Epithelial cell of prostate (primary cell): ENCODE data around the gene SIVA1.

Experiments used
- DNase-seq: peaks from one replicate; pipeline ENCODE4 v3.0.0-alpha.2; 2011; ENCODE audit warnings: low read depth, low spot score
- H3K27ac ChIP-seq: fragments of 450-650 bp; 2 replicates; pipeline ENCODE4 v1.5.1; 2017; ENCODE audit warnings: mild to moderate bottlenecking

SIVA1 gene

DNA sequence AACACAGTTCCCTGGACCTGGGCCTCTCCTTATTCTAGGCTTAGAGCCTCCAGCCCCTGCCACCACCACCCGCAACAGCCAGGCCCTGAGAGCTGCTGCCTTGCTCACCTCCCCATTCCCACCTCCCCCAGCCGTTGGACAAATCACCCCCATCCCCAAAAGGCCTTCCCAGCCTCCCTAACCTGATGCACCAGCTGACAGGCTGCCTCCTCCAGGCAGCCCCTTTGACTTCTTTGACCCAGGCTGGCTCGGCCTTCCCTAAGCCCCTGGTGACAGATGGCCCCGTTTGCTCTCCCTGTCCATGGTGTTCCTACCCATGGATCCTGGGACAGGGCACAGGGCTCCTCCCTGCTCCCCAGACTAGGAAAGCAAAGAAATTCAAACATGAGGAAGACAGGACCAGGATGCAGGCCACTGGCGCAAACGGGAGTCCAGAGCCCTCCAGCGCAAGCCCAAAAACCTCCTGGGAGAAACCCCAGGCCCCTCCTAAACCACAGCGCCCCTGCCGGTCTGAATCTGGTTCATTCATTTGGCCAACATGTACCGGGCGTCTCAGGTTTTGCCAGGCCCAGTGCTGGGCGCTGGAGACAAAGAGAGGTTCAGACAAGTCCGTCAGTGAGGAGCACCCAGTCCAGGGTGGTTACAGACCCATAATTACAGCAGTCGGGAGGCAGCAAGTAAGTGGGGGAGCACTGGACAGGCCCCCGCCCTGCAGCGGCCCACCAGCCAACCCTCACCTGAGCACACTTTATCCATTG, 40.2 kb downstream of the SIVA1 start:
- DNase-seq: no peak
- no peak overlapping the region for H3K27ac ChIP-seq

DNA sequence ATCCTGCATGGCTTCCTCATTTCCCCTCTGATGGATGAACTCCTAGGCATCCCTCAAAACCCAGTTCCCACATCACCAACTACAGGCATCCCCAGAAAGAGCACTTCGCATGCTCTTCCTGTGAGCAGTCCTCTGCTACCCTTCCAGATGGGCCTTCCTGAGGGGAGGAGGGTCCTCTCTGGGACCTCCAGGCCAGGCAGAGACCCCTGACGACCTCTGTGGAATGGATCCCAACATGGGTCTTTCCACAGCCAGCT, 40.7 kb downstream of the SIVA1 start:
- DNase-seq: no peak
- H3K27ac ChIP-seq: no peak overlapping the region

DNA sequence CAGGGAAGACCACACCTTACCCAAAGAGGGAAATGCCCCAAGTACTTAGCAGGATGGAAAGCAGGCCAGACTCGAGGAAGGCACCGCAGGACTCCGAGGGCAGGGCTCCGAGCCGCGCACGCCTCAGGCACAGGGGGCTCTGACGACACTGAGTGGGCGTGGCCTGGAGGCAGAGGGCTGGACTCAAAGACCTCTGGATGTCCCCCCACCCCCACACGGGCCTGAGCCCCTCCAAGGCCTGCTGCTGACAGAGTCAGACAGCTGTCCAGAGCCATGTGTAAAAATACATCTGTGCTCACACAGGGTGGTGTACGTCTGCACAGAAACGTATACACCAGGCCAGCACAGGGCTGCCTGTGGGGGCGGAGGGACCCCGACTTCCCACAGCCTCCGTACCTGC, 41.2 kb downstream of the SIVA1 start:
- peak overlapping the region; percentile 65 for H3K27ac ChIP-seq
- peak; percentile 18 for DNase-seq

DNA sequence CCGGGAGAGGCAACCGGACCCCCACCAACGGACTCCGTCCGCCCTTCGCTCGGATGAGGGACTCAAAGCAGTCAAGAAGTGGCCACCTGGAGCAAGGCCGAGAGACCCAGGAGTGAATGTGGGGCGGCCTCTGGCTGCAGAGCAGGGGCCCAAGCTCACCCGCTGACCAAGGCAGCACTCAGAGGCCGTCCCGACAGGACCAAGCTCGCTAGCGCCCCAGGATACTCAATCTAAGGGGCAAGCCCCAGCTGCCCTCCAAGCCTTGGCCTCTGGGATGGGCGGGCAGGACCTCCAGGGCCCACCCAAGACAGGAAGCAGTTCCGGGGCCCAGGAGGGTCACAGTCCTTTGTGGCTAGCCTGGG, 41.7 kb downstream of the SIVA1 start:
- peak overlapping the region; percentile 65 for H3K27ac ChIP-seq
- DNase-seq: no peak

DNA sequence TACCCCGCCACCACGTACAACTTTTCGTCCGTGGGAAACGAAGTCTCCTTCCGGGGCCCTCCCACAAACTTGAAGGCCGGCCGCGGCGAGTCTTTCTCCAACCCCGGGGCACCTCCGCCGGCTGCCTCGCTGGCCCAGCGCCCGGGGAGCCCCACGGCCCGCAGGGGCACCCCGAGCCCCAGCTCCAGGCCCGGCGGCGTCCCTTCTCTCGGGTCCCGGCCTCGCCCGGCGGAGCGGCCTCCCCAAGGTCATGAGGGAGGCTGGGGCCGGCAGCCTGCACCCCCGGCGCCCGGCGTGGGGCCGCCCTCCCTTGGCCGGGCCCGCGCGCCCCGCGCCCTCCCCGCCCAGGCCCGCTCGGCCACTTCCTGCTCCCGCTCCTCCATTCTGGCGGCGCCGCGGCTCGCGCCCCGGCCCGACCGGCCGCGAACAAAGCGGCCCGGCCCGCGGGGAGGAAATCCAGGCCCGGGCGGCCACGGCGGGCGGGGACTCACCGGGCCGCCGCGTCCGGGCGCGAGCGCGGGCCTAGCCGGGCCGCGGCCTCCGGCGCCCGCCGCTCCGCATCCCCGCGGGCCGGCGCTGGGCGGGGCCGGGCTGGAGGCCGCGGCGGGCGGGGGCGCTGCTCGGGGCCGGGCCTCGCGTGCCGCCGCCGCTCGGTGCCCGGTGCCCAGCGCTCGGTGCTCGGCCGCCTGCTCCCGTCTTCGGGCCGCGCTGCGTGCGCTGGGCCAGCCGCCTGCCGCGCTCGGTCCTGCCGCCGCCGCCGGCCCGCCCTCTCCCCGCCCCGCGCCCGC, 42.2 kb downstream of the SIVA1 start, which contains the start of gene AKT1:
Gene AKT1 (minus strand): TSS at position 756 of the 788 bp plus-strand sequence. CDS start 3,105 bp downstream, outside the sequence.
- no peak for DNase-seq

DNA sequence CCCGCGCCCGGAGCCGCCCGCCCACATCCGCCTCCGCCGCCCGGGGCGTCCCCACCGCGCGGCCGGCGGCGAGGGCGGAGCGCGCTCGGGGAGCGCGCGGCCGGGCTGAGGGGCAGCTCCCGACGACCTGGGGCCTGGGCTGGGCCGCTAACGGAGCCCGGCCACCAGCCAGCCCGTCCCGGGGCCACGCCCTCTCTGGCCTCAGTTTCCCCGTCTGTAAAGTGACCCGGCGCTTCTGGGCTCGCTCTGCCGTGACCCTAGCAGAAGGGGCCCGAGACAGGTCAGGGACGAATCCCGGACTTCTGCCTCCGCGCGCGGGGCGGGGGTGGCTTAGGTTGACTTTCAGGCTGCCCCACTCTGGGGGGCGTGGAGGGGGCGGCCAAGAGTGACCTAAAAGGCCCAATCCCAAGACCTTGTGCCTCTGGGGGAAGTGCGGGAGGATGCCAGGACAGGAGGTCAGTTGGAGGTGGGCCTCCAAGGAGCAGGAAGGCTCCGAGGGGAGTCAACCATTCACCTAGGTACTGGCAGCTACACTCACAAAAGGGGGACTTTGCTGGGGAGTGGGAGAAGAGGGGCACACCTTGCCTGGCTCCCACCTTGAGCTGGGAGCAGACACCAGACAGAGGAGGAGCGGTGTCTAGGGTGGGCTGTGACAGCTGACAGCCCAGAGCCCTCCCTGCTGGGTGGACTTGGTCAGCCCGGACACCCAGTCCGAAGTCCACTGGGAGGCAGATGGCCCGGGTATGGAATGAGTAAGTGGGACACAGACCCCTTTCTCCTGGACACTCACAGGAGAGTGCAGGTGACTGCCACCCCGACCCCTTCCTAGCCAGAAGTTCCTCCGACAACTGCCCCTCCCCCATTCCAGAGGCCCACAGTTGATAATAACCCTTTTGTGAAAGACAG, 43.1 kb downstream of the SIVA1 start:
- no peak for DNase-seq
- H3K27ac ChIP-seq: peak overlapping the region; percentile 65

More for the DNA sequence above, 42.2 kb downstream of the SIVA1 start, which contains the start of gene AKT1:
- H3K27ac ChIP-seq: peak within 1 kb of the TSS; percentile 65

DNA sequence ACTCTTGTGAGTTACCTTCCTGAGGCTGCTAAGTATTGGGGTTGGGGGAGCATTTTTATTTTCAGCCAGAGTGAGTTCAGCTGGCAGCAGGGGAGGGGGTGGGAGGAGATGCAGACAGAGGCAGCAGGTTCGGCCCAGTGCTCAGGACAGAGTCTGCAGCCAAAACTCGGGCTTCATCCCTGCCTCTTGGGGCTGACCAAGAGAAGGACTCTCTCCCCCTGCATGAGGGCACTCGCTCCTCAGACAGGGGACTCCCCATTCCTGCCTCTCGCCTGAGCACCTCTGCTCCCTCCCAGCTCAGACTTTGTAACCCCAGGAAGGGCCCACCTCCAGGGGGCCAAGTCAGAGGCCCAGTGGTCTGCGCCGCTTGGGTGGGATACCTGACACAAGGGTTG, 43.7 kb downstream of the SIVA1 start:
- no peak overlapping the region for H3K27ac ChIP-seq

DNA sequence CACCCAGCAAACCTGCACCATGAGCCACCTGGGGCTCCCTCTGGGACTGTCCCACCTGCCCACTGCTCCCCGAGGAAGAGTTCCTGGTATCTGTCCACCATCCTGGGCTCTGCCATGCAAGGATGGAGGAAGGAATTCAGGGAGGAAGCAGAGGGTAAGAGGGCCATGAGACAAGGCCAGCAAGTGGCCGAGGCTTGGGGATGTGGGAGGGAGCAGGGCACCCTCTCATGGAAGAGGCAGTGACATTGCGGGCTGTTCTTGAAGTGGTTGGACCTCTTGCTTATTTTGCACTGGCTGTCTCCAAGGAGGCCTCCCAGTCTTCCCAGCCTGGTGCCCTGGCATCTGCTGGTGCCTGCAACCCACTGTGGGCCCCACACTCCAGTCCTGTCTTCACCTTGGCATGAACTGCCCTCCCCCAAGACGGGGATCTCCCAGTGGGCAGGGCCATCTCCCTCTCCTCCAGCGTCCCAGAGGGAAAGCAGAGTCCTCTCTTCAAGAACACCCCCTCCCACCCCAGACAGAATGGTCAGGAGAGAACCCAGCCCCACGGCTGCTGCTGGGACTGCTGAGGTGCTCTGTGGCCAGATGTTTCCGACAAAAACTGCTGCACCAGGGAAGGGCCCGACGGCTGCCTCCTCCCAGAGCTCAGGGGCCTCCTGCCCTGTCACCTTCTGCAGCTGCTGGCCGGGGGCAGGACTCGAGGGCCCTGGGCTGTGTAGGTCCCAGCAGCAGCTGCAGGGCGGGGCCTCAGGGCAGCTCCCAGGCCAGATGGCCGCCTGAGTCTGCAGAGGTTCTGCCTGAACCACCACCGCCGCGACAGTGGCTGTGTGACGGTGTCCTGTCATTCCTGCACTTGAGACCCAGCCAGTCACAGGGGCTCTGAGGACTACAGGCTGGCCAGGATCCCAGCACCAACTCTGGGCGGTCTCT, 44.4 kb downstream of the SIVA1 start:
- no peak overlapping the region for H3K27ac ChIP-seq
- no peak for DNase-seq

More for the DNA sequence above, 43.7 kb downstream of the SIVA1 start:
- no peak for DNase-seq

DNA sequence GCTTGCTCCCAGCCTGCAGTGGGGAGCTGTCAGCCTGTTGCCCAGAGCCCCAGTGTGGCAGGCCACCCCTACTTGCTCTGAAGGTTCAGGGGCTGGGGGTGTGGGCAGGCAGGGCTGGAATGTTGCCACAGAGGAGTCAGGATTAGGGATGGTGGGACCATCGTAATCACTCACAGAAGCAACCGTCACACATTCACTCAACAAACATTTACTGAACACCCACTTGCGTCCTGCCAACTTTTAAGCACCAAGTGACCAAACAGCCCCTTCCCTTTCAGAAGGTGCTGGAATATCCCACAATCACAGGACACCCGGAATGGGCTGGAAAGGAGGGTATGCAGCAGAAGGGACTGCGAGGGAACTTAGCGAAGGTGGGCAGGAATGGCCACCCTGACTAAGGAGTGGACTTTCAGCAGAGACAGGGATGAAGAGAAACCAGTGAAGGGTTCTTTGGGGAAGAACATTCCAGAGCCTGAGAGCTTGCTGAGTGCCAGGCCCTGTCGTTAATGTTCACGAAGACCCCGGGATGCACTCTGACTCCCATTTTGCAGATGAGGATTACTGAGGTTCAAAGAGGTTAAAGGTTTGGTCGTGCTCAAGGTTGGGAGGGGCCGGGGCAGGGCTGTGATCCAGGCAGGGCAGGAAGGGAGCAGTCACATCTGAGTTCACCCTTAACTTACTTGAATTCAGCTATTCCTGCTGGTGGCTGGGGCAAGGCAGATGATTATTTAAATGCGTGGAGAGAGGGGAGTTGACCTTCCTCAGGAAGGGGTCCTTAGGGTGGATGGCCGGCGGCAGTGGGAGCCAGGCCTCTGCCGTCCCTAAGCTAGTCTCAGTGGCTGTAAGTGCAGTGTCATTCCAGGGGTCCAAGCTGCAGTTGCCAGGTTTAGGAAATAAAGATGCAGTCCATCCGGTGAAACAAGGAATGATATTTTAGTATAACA, 45.6 kb downstream of the SIVA1 start:
- H3K27ac ChIP-seq: no peak overlapping the region
- DNase-seq: no peak

DNA sequence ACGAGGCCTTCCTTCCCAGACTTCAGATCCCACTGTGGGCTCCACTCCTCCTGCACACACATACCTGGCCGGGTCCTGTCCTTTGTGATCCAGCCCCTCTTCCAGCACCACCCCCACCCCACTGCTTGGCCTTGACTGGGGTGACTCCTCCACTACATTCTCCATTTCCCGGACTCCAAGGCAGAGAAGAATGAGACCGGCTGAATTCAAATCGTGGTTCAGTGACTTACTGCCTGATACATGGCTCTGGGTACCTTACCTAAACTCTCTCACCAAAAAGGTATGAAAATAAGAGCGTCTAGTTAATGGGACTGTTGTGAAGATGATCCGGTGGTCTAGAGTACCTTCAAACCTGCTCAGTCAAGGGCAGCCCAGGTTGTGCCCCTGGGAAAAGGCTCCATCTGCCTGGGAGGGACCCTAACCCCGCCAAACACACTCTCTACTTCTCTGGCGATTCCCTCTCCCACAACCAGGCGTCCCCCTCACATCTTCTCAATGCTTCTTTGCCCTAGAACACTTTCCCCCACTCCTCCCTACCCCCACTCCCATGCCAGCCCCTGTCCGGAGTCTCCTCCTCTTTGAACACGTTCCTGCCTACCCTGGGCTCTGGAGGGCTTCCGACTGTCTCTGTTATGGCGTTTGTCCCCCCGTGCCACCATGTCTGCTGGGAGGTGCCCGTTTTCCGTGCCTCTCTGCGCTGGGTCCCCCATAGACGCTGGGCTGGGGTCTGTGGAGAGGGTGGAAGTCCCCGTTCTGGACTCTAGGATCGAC, 46.5 kb downstream of the SIVA1 start:
- H3K27ac ChIP-seq: no peak overlapping the region
- DNase-seq: no peak

DNA sequence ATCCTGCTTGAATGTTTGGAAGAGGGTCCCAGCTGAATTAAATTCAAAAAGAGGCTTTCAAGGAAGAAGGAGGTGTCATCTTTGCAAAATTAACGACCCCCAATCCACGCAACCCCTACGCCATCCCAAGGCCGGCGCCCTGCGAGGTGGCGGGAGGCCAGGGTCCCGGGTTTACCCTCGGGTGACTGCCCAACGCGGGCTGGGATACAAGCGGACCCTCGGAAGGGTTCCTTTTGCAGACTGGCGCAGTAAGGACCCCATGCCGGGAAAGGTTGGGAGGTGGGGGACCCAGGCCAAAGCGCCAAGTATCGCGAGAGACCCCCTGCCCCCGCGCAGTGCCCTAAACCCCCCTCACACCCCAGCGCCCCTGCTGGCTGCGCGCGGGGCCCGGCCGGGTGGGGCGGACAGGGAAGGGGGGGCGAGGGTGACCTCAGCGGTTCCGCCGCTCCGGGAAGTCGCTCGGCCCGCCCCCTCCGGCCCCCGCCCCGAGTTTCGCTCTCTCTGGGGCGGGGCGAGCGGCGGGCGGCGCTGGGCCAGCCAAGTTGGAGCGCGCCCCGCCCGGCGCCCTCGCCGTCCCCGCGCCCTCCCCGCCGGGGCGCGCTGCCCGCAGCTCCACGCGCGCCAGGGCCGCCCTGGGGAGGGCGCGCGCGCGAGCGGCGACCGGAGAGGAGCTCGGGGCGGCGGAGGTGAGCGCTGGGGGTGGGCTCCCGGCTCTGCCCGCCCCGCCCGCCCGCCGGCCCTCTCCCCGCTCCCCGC, 47.2 kb downstream of the SIVA1 start:
- no peak for DNase-seq
- H3K27ac ChIP-seq: peak overlapping the region; percentile 47

DNA sequence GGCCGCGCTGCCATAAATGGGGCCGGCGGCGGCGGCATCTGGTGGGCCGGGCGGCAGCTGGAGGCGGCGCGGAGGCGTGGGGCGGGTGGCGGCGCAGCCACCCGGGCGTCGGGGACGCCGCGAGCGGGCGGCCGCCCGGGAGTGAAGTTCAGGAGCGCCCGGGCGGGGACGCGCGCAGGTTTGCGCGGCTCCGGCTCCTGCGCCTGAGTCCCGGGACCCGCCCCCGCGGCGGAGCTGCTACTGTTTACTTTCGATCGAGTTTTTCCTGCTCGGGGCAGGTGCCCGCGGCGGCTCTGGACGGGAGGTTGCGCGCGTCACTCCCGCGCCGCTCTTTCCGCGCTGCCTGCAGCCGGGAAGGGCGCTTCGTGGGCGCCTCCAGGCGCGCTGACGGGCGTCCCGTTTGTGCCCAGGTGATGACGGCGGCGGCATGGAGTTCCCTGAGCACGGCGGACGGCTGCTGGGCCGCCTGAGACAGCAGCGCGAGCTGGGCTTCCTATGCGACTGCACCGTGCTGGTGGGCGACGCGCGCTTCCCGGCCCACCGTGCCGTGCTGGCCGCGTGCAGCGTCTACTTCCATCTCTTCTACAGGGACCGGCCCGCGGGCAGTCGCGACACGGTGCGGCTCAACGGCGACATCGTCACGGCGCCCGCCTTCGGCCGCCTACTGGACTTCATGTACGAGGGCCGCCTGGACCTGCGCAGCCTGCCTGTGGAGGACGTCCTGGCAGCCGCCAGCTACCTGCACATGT, 48.0 kb downstream of the SIVA1 start, which contains the start of gene ZBTB42:
Gene ZBTB42 (plus strand): TSS at position 331 of the 749 bp plus-strand sequence. CDS start 97 bp downstream, at position 428.
- peak within 1 kb of the TSS; percentile 47 for H3K27ac ChIP-seq
- DNase-seq: peak; percentile 59

DNA sequence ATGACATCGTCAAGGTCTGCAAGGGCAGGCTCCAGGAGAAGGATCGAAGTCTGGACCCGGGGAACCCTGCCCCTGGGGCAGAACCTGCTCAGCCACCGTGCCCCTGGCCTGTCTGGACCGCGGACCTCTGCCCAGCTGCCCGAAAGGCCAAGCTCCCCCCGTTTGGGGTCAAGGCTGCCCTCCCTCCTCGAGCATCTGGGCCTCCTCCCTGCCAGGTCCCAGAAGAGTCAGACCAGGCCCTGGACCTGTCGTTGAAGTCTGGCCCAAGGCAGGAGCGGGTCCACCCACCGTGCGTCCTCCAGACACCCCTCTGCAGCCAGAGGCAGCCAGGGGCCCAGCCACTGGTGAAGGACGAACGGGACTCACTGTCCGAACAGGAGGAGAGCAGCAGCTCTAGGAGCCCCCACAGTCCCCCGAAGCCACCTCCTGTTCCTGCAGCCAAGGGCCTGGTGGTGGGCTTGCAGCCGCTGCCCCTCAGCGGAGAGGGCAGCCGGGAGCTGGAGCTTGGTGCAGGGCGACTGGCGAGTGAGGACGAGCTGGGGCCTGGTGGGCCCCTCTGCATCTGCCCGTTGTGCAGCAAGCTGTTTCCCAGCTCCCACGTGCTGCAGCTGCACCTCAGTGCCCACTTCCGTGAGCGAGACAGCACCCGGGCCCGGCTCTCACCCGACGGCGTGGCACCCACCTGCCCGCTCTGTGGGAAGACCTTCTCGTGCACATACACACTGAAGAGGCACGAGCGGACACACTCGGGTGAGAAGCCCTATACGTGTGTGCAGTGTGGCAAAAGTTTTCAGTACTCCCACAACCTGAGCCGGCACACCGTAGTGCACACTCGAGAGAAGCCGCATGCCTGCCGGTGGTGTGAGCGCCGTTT, 48.8 kb downstream of the SIVA1 start:
- no peak overlapping the region for H3K27ac ChIP-seq
- DNase-seq: no peak

DNA sequence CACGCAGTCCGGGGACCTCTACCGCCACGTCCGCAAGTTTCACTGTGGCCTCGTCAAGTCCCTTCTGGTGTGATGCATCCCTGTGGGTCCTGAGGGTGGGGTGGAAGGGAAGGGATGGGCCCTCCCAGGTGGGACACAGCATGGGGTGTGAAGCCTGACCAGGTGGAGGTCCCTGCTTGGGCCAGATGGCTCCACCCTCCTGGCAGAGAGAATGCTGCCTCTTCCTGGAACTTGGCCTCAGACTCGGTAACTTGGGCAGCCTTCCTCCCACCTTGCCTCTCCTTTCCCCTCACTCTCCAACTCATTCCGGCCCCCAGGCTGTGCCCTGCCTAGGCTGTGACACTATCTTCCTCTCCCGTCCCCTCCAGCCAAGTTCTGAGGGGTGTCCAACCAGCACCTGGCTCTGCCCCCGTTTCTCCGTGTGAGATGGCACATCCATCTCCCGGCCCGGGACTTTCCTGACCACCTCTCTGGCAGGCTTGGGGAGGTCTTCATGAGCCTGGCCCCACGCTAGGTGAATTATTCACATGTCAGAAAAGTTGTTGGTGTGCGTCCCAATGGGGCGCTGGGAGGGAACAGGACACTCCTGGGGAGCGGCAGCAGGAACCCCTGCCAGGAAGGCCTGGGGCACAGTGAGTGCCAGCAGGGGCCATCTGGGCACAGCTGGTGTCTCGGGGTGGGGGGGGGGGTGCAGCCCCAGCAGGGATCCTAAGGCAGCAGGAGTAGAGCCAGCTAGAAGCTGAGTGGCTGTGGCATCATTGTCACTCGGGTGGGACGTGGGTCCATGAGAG, 49.6 kb downstream of the SIVA1 start:
- H3K27ac ChIP-seq: no peak overlapping the region
- DNase-seq: no peak
